Rectal smooth muscle tissue (tissue), 1 donor: ENCODE data around the gene ADGRL1.
"Not testable (repeated sequence)": the region's sequence is repeated elsewhere in the genome, so short reads cannot be mapped to it uniquely, and the experiment has no call there.

Experiments
- H3K27ac ChIP-seq: one replicate; pipeline ENCODE4 v1.7.0; 2013; ENCODE audit warnings: low read depth, low read length, inconsistent platforms
- H3K27me3 ChIP-seq: one replicate; pipeline ENCODE4 v1.7.0; 2013; ENCODE audit warnings: low read length; ENCODE audit not compliant: control insufficient read depth, insufficient read depth
- H3K36me3 ChIP-seq: one replicate; pipeline ENCODE4 v1.7.0; 2013; ENCODE audit warnings: low read length; ENCODE audit not compliant: control insufficient read depth, insufficient read depth
- H3K4me1 ChIP-seq: one replicate; pipeline ENCODE4 v1.7.0; 2013; ENCODE audit warnings: low read length; ENCODE audit not compliant: control insufficient read depth, insufficient read depth
- H3K4me3 ChIP-seq: one replicate; pipeline ENCODE4 v1.7.0; 2013; ENCODE audit warnings: low read length
- H3K9ac ChIP-seq: one replicate; pipeline ENCODE4 v1.7.0; 2013; ENCODE audit warnings: low read length

The ADGRL1 gene

GRCh38 chr19:14205452-14206287 lies at the start of gene ADGRL1:
TSS of gene ADGRL1 (minus strand) at chr19:14206169. CDS start at chr19:14183602, 22,567 bp downstream.
- Histone ChIP-seq H3K4me3 (peak within 1 kb of the TSS; percentile 74), H3K9ac (peak within 1 kb of the TSS; percentile 11)

GRCh38 chr19:14255316-14255715 lies 49.3 kb upstream of the ADGRL1 start:
- H3K27me3 ChIP-seq, H3K9ac ChIP-seq, H3K4me3 ChIP-seq, H3K4me1 ChIP-seq, H3K36me3 ChIP-seq, H3K27ac ChIP-seq: not testable (repeated sequence)

More at GRCh38 chr19:14205452-14206287, at the start of gene ADGRL1:
- not testable (repeated sequence) for H3K36me3 ChIP-seq, H3K27me3 ChIP-seq, H3K4me1 ChIP-seq
- peak within 1 kb of the TSS; percentile 55 for H3K27ac ChIP-seq

GRCh38 chr19:14253822-14254599 lies 48.0 kb upstream of the ADGRL1 start:
- H3K27ac ChIP-seq, H3K4me1 ChIP-seq, H3K27me3 ChIP-seq, H3K4me3 ChIP-seq, H3K9ac ChIP-seq, H3K36me3 ChIP-seq: not testable (repeated sequence)

GRCh38 chr19:14252136-14252535 lies 46.2 kb upstream of the ADGRL1 start:
- not testable (repeated sequence) for H3K4me3 ChIP-seq, H3K27me3 ChIP-seq, H3K9ac ChIP-seq, H3K4me1 ChIP-seq, H3K36me3 ChIP-seq, H3K27ac ChIP-seq

- no peak overlapping the region for H3K27ac ChIP-seq
- H3K36me3 ChIP-seq, result no peaks in the 10 kb centered on the region
- no peak overlapping the region for H3K9ac ChIP-seq
- no peaks in the 10 kb centered on the region for H3K4me1 ChIP-seq
- H3K4me3 ChIP-seq, result no peak overlapping the region
- no peaks in the 10 kb centered on the region for H3K27me3 ChIP-seq
These were observed 44.9 kb upstream of the ADGRL1 start for GRCh38 chr19:14250870-14251269.

GRCh38 chr19:14250315-14250714 lies 44.3 kb upstream of the ADGRL1 start:
- not testable (repeated sequence) for H3K4me3 ChIP-seq, H3K9ac ChIP-seq, H3K27me3 ChIP-seq, H3K27ac ChIP-seq, H3K36me3 ChIP-seq, H3K4me1 ChIP-seq

GRCh38 chr19:14249891-14250290 lies 43.9 kb upstream of the ADGRL1 start:
- not testable (repeated sequence) for H3K4me3 ChIP-seq, H3K9ac ChIP-seq, H3K36me3 ChIP-seq, H3K27me3 ChIP-seq, H3K27ac ChIP-seq, H3K4me1 ChIP-seq

GRCh38 chr19:14249012-14249754 lies 43.2 kb upstream of the ADGRL1 start:
- peak overlapping the region; percentile 21 for H3K9ac ChIP-seq

GRCh38 chr19:14248578-14249011 lies 42.6 kb upstream of the ADGRL1 start:
- no peaks in the 10 kb centered on the region for H3K27me3 ChIP-seq
- H3K4me1 ChIP-seq, result no peaks in the 10 kb centered on the region
- peak overlapping the region; percentile 63 for H3K4me3 ChIP-seq
- no peak overlapping the region for H3K9ac ChIP-seq
- no peak overlapping the region for H3K27ac ChIP-seq
- H3K36me3 ChIP-seq, result no peaks in the 10 kb centered on the region

More at GRCh38 chr19:14249012-14249754, 43.2 kb upstream of the ADGRL1 start:
- peak overlapping the region; percentile 63 for H3K4me3 ChIP-seq
- not testable (repeated sequence) for H3K36me3 ChIP-seq, H3K4me1 ChIP-seq, H3K27me3 ChIP-seq, H3K27ac ChIP-seq

- not testable (repeated sequence) for H3K9ac ChIP-seq, H3K27ac ChIP-seq, H3K36me3 ChIP-seq, H3K4me1 ChIP-seq, H3K27me3 ChIP-seq
- peak overlapping the region; percentile 27 for H3K4me3 ChIP-seq
These were observed 41.8 kb upstream of the ADGRL1 start for GRCh38 chr19:14247548-14248471.

GRCh38 chr19:14247205-14247547 lies 41.2 kb upstream of the ADGRL1 start:
- H3K9ac ChIP-seq, H3K27ac ChIP-seq, H3K4me1 ChIP-seq, H3K36me3 ChIP-seq, H3K27me3 ChIP-seq, H3K4me3 ChIP-seq: not testable (repeated sequence)
